Duodenal mucosa (tissue), 2 donors: ENCODE measurements around the gene ARID3B.
"Not testable (repeated sequence)": the region's sequence is repeated elsewhere in the genome, so short reads cannot be mapped to it uniquely, and the experiment has no call there.

Experiments
- H3K27ac ChIP-seq: one replicate; pipeline ENCODE4 v1.7.0; 2013; ENCODE audit warnings: low read depth, low read length
- H3K27me3 ChIP-seq, 2 donors: one replicate each; pipeline ENCODE4 v1.7.0; 2013; ENCODE audit warnings: low read length in 2 of 2, control low read depth in 1 of 2; ENCODE audit not compliant: insufficient read depth in 2 of 2, control insufficient read depth in 1 of 2
- H3K36me3 ChIP-seq, 2 donors: one replicate each; pipeline ENCODE4 v1.7.0; 2013; ENCODE audit warnings: low read length in 2 of 2, control low read depth in 1 of 2; ENCODE audit not compliant: insufficient read depth in 2 of 2, control insufficient read depth in 1 of 2
- H3K4me1 ChIP-seq, 2 donors: one replicate each; pipeline ENCODE4 v1.7.0; 2013; ENCODE audit warnings: low read length in 2 of 2, control low read depth in 1 of 2; ENCODE audit not compliant: insufficient read depth in 2 of 2, control insufficient read depth in 1 of 2
- H3K4me3 ChIP-seq, 2 donors: one replicate each; pipeline ENCODE4 v1.7.0; 2013; ENCODE audit warnings: low read length in 2 of 2, low read depth in 1 of 2
- H3K9ac ChIP-seq, 2 donors: one replicate each; pipeline ENCODE4 v1.7.0; 2013; ENCODE audit warnings: low read length in 2 of 2, low read depth in 1 of 2
- H3K9me3 ChIP-seq, 2 donors: one replicate each; pipeline ENCODE4 v1.7.0; 2013; ENCODE audit warnings: low read length in 2 of 2, control low read depth in 1 of 2; ENCODE audit not compliant: control insufficient read depth in 1 of 2

ARID3B gene

DNA sequence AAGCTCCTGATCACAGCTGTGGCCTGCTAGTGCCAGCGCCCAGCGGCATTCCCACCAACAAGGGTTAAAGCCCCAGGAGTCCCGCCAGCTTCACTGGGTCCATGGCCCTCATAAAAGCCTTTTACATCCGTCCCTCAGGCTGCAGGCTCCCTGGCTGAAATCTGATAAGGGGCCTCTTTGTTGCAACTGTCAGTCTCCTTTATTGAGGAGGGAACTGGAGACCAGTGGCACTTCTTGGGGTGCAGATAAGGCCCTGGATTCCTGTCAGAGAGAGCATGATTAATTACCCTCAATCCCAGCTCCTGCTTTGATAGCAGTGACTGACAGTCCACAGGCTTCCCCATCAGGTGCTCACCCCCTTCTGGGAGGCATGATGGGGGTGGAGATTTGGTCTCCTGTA lies 43.8 kb downstream of the ARID3B start:
- peaks cover 6 to 29% of the 10 kb centered on the region in 2 donors for H3K36me3 ChIP-seq
- no peaks in the 10 kb centered on the region for H3K4me1 ChIP-seq
- no peak overlapping the region for H3K27ac ChIP-seq
- H3K9ac ChIP-seq = no peak overlapping the region
- no peak overlapping the region for H3K4me3 ChIP-seq
- H3K9me3 ChIP-seq = no peaks in the 10 kb centered on the region
- no peaks in the 10 kb centered on the region for H3K27me3 ChIP-seq

DNA sequence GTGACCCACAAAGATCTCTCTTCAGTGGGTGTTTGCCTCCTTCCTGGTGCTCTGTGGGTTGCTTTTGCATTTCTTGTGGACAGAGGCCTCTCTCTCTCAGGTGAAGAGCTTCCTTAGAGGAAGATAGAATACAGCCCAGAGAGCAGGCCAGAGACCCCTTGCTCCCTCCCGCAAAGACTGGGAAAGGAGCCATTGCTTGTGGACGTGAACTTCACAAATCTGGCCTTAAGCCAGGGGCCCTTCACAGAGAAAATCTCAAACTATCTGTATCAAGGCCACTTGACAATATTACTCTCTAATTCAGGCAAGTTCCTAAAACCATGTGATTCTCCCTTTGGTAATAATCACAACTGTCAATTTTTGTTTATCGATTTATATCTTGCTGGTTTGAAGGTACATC lies 44.2 kb downstream of the ARID3B start:
- Histone ChIP-seq H3K4me1 (no peaks in the 10 kb centered on the region), H3K9ac (no peak overlapping the region)

DNA sequence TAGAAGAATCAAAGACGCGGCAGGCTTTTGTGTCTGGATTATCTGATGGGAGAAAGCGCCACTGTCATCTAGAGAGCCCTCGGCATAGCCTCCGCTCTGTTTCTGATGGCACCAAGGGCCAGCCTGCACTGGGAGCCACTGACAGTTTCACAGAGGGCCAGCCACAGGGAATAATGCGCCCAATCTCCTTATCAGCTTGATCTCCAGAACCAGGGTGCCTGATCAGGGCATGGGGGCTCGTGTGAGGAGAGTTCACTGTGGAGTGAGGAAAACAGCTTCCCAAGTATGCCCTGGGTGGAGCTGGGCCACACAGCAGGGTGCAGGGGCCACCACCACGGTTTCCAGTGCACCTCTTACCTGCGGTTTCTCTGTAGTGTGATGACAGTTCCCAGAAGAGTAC lies 44.8 kb downstream of the ARID3B start:
- H3K36me3 ChIP-seq = peaks cover 9 to 33% of the 10 kb centered on the region in 2 donors
- H3K4me1 ChIP-seq = no peaks in the 10 kb centered on the region
- no peaks in the 10 kb centered on the region for H3K9me3 ChIP-seq
- H3K27ac ChIP-seq = no peak overlapping the region
- H3K9ac ChIP-seq = no peak overlapping the region
- H3K4me3 ChIP-seq = no peak overlapping the region
- no peaks in the 10 kb centered on the region for H3K27me3 ChIP-seq

More for the DNA sequence above, 44.2 kb downstream of the ARID3B start:
- no peaks in the 10 kb centered on the region for H3K27me3 ChIP-seq
- no peak overlapping the region for H3K4me3 ChIP-seq
- H3K9me3 ChIP-seq = no peaks in the 10 kb centered on the region
- H3K36me3 ChIP-seq = peaks cover 8 to 31% of the 10 kb centered on the region in 2 donors
- no peak overlapping the region for H3K27ac ChIP-seq

DNA sequence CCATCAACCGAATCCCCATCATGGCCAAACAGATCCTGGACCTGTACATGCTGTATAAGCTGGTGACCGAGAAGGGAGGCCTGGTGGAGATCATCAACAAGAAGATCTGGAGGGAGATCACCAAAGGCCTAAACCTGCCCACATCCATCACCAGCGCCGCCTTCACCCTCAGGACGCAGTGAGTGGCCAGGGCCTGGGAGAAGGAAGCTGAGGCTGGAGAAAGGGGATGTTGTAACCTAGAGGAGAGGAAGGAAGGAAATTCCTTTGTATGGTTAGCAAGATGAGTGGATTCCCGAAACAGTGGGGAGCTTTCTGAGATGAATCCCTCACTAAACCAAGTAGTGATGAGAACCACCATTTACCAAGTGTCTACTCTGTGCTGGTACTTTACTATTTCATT lies 48.8 kb downstream of the ARID3B start:
- H3K4me3 ChIP-seq = no peak overlapping the region
- H3K9ac ChIP-seq = no peak overlapping the region
- peaks cover 20 to 63% of the 10 kb centered on the region in 2 donors for H3K36me3 ChIP-seq
- H3K27me3 ChIP-seq = no peaks in the 10 kb centered on the region
- no peaks in the 10 kb centered on the region for H3K9me3 ChIP-seq
- no peak overlapping the region for H3K27ac ChIP-seq
- no peaks in the 10 kb centered on the region for H3K4me1 ChIP-seq

DNA sequence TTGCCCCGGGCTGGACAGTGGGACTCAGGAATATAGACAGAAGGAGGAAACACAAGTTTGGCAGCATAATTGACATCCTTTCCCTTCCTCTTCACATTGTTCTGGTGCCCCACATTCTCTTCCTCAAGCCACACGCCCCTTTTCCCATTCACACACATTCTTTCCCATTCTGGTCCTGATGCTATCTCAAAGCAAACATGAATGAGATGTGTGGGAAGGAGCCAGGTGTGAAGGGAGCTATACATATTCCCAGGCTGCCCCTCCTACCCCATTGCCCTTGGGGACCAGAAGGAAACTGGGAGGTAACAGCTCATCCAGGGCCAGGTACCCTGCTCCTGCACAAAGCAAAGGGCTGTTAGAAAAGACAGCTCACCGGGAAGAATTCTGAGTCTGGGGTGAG lies 51.2 kb downstream of the ARID3B start:
- no peak overlapping the region for H3K27ac ChIP-seq
- no peaks in the 10 kb centered on the region for H3K4me1 ChIP-seq
- no peaks in the 10 kb centered on the region for H3K27me3 ChIP-seq
- peaks cover 20 to 59% of the 10 kb centered on the region in 2 donors for H3K36me3 ChIP-seq
- H3K9me3 ChIP-seq = no peaks in the 10 kb centered on the region
- no peak overlapping the region for H3K9ac ChIP-seq
- no peak overlapping the region for H3K4me3 ChIP-seq

DNA sequence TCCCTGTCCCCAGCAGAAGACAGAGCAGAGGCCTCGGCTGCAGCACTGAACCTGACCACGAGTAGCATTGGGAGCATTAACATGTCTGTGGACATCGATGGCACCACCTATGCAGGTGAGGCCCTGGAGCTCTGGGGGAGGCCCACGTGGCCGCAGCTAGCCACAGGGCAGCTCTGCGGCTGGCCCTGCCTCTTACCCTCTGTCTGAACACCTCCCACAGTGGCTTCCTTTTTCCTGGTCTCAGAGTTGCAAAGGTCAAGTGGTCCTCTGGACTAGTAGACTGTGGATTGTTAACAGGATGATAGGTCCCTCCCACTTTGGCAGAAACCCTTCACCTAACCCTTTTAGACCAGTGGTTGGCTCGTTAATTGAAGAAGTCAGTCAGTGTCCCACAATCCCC lies 52.1 kb downstream of the ARID3B start:
- Histone ChIP-seq H3K4me1 (peaks cover 4% of the 10 kb centered on the region in 2 donors), H3K9ac (no peak overlapping the region), H3K4me3 (no peak overlapping the region), H3K36me3 (peaks cover 20 to 57% of the 10 kb centered on the region in 2 donors), H3K27me3 (no peaks in the 10 kb centered on the region), H3K27ac (no peak overlapping the region), H3K9me3 (no peaks in the 10 kb centered on the region)

DNA sequence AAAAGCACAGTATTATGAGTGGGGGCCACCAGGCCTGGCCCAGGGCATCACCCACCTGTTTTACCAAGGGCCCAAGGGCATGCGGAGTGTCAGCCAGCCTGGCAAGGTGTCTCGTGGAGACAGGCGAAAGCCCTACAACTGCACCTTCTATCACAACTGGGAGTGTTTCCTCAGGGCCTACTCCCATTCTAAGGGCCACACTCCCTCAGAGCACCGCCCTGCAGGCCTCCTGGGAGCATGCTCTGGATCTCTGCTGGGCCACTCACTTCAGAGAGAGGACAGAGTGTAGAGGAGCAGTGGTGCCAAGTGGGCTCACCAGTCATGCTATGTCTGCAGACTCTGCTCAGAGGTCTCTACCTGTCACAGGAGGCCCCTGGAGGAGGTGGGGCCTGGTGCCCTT lies 53.4 kb downstream of the ARID3B start:
- H3K36me3 ChIP-seq = peaks cover 20 to 54% of the 10 kb centered on the region in 2 donors
- H3K27me3 ChIP-seq = no peaks in the 10 kb centered on the region
- peaks cover 13 to 17% of the 10 kb centered on the region in 2 donors for H3K4me1 ChIP-seq
- H3K4me3 ChIP-seq = no peak overlapping the region
- H3K9me3 ChIP-seq = no peaks in the 10 kb centered on the region
- no peak overlapping the region for H3K9ac ChIP-seq
- no peak overlapping the region for H3K27ac ChIP-seq

DNA sequence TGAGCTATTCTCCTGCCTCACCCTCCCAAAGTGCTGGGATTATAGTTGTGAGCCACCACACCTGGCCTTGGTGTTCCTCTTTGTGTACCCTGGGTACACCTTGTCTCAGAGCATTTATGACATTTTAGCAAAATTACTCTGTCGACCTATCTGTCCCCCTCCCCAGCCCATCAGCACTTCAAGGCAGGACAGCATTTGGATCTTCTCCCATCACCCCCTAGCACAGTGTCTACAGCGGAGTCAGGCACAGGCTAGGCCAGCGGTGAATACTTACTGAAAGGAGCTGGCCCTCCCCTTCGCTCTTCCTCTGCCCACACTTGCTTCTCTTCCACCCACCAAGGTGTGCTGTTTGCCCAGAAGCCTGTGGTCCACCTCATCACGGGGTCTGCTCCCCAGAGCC lies 54.3 kb downstream of the ARID3B start:
- H3K36me3 ChIP-seq = peaks cover 18 to 48% of the 10 kb centered on the region in 2 donors
- H3K9me3 ChIP-seq = no peaks in the 10 kb centered on the region
- H3K27ac ChIP-seq = no peak overlapping the region
- H3K4me1 ChIP-seq = peaks cover 18 to 22% of the 10 kb centered on the region in 2 donors
- H3K4me3 ChIP-seq = no peak overlapping the region
- no peak overlapping the region for H3K9ac ChIP-seq
- no peaks in the 10 kb centered on the region for H3K27me3 ChIP-seq

DNA sequence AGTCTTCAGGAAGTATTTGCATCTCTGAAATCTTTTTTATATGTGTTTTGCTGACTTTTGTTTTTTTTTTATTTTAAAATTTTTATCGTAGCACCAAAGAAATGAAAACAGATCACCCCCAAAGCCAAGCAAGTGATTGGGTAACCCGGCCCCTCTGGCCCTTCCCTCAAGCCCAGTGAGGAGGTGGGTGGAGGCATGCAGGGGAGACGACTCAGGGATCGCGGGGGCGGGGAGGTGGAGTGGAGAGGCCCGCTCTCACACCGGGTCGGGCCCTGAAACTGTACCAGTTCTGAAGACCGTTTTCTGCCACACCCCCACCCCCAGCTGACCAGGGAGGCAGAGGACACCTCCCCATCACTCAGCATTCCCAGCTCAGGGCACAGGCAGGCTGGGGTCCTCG lies 55.7 kb downstream of the ARID3B start:
- Histone ChIP-seq H3K36me3 (peaks cover 13 to 35% of the 10 kb centered on the region in 2 donors), H3K4me1 (peaks cover 18 to 22% of the 10 kb centered on the region in 2 donors)
- not testable (repeated sequence) for H3K9ac ChIP-seq, H3K9me3 ChIP-seq, H3K27ac ChIP-seq, H3K27me3 ChIP-seq, H3K4me3 ChIP-seq

DNA sequence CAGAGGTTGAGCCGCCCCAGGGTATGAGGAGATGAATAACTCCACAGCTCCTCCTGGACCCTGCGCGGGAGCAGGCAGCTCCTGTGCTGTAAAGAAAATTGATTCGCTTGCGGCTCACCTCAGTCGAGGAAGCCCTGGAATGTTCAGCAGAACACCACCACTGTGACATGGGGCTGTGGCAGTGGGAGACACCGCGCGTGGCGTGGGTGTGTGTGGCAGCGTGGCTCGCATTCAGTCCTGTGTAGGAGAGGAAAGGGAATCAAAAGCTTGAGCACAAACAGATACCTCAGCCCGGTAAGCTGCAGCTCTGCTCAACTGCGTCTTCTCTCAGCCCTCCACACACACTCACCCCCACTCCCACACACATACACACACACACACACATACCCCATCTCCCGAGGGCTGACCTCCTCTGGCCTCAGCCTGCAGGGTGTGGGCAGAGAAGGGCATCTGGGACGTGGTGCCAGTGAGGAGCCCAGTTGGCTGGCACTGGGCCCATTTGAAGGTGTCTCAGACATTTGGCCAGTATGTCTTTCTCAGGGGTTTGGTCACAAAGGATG lies 56.2 kb downstream of the ARID3B start:
- H3K27ac ChIP-seq, H3K9me3 ChIP-seq, H3K4me3 ChIP-seq, H3K27me3 ChIP-seq, H3K9ac ChIP-seq: not testable (repeated sequence)
- Histone ChIP-seq H3K36me3 (peaks cover 10 to 30% of the 10 kb centered on the region in 2 donors), H3K4me1 (peaks cover 18 to 22% of the 10 kb centered on the region in 2 donors)
